GM19372 (cell line): ENCODE data around the gene SPINT1.
"Not testable (repeated sequence)": the region's sequence is repeated elsewhere in the genome, so short reads cannot be mapped to it uniquely, and the experiment has no call there.

Experiments used
- ATAC-seq: cut with Tn5 transposase; IDR thresholded peaks from one replicate; pipeline ENCODE4 v1.9.1; 2021; ENCODE audit warnings: mild to moderate bottlenecking, low read depth, moderate library complexity; ENCODE audit not compliant: unreplicated experiment

The SPINT1 gene

DNA sequence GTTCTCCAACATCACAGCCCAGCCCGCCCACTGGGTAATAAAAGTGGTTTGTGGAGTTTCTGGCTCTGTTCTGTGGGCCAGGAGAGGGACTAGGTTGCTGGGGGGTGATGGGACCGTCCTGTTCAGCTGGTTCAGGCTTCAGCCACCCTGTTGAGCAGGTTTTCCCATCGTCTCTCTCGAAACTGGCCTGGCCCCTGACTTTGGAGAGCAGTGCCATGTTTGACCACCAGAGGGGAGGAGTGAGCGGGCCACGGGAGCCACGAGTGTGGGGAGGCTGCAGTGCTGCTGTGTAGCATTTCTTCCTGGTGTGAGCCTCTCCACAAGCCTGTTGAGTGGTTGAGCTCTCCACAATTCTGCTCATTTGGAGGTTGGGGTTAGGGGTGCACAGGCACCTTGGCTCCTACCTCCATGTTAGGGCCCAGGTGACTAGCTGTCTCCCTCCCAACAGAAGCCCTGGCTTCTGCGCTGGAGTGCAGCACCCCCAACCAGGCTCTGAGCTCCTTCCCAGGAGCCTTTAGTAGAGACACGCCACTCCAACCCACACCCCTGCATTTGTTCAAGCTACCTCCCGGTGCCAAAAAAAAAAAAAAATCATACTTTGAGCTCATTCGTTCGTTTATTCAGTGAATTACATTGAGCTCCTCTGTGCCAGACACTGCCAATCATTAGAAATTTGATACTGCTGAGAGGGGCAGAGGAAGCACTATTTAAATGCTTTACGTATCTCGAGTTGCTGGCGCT is 13.9 kb downstream of the SPINT1 start:
- ATAC-seq: peak; percentile 68

DNA sequence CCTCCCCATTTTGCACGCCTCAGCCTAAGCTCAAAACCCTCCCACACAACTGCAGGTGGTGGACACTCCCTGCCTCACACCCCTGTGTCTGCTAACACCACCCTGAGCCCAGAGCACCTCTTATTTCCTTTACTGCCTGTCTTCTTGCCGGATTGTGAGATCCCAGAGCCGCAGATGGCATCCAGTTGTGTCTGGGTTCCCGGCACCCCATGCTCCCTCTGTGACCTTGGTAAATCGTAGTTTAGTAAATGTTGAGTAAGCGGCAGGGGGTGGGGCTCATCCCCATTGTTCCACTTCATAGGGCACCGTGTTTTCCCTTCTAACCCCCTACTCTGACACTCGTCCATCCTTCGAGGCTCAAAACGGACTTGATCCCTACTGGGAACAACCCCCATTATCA is 14.9 kb downstream of the SPINT1 start:
- ATAC-seq: no peak

GRCh38 chr15:40859206-40859851 is 15.5 kb downstream of the SPINT1 start:
- no peak for ATAC-seq

GRCh38 chr15:40861147-40861546 is 17.3 kb downstream of the SPINT1 start:
- not testable (repeated sequence) for ATAC-seq

DNA sequence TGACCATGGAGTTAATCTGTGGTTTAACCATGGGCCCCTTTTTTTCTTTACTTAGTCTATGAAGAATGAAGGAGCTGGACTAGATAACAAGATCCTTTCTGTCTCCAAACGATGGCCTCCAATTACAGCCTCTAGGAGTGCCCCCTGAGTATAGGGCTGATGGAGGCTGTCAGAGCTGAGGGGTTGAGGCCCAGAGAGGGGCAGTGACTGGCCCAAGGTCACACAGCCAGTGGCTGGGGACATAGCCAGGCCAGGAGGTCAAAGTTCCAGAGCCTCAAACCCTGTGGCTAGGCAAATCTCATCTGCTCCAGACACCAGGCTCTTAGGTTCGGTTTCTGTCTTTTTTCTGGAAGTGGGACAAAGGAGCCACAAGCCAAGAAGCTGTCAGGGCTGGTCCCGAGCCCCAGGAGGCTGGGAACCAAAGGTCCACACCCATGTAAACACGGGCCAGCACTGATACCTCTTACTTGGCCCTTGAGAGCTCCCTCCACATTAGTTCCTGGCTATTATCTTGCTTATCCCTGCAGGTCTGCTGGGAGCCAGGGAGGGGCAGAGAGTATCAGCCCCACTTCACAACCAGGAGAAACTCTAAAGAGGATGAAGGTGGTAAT is 19.9 kb downstream of the SPINT1 start:
- ATAC-seq: no peak

DNA sequence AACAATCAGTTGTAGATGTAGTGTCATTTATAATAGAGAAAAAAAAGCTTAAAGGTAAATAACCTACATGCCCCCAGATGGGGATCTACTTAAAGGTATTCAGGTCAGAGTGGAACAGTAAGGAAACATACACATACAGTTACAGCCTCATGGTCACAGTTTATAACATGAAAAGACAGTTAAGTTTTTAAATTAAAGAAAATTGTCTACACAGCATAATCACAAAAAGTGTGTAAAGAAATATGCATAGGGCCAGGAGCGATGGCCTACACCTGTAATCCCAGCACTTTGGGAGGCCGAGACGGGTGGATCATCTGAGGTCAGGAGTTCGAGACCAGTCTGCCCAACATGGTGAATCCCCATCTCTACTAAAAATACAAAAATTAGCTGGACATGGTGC is 23.4 kb downstream of the SPINT1 start:
- no peak for ATAC-seq

DNA sequence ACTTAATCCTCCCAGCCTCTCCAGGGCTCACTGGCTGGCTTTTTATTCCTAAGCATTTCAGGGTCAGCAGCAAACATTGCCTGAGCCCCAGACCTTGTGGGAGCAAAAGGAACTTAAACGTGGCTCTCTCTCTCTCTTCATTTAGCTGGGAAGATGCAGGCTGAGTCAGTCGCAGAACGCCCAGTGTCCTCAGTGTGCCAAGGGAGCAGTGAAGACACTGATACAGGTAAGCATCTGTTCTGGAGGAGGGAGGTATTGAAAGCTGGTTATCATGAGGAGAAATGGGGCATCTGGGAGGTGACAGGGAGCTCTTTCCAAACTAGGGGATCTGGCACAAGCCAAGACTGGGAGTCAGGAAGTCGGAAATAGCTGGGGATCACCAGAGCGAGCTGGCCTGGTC is 25.8 kb downstream of the SPINT1 start:
- no peak for ATAC-seq

GRCh38 chr15:40870716-40871115 is 26.9 kb downstream of the SPINT1 start:
- no peak for ATAC-seq

GRCh38 chr15:40871749-40872617 is 28.1 kb downstream of the SPINT1 start:
- ATAC-seq: no peak

GRCh38 chr15:40872791-40873693 is 29.2 kb downstream of the SPINT1 start:
- no peak for ATAC-seq

DNA sequence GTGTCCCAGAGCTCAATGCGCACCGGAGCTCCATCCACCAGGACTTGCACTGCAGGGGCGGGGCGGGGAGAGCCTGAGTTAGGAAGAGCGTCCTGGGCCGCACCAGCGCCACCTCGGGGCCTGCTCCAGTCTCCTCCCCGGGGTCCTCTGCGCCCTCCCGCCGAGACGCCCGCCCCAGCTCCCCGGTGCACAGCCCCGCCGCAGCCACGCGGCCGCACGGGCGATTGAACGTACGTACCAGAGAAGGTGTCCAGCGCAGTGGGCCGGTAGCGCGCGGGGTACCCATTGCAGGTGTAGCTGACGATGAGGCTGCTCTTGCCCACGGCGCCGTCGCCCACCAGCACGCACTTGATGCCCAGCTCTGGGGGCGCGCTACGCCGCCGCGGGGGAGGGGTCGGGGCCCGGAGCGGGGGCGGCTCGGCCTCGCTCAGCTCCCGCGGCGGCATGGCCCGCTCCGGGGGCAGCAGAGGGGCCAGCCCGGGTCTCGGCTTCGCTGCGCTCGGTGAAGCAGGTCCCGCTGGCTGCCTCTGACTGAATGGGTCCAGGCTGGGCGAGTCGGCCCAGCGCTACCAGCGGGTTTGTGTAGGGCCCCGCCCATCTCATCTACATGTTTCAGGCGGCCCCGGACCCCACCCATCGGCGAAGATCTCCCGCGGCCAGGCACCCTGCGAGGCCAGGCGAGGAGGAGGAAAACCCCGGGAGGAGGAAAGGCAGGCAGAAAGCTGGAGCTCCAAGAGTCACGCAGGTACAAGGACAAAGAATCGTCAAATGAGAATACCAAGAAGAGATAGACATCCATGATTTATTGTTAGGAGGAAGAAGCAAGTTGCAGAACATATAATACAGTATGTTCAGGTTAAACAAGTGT is 30.1 kb downstream of the SPINT1 start, which contains the start of gene RHOV:
RHOV (minus strand) TSS at position 541 of the 868 bp plus-strand sequence; CDS start at position 446, 95 bp downstream.
- peak; percentile 46 for ATAC-seq

GRCh38 chr15:40875991-40876730 is 32.3 kb downstream of the SPINT1 start:
- ATAC-seq: no peak

DNA sequence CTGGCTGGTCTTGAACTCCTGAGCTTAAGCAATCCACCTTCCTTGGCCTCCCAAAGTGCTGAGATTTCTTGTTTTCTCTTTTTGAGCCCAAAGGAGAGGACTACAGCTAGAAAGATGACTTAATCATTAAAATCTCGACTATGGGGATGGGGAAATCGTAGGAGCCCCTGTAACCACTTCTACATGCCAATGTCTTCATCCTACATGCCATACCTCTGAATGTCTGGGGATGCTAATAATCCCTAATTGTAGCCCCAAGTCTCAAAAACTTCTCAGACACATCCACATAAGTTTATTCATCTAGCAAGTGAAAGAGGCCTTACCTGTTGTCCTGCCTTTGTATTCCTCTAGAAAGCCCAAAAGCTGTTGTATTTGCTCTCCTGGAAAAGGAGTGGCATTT is 33.8 kb downstream of the SPINT1 start:
- ATAC-seq: no peak

DNA sequence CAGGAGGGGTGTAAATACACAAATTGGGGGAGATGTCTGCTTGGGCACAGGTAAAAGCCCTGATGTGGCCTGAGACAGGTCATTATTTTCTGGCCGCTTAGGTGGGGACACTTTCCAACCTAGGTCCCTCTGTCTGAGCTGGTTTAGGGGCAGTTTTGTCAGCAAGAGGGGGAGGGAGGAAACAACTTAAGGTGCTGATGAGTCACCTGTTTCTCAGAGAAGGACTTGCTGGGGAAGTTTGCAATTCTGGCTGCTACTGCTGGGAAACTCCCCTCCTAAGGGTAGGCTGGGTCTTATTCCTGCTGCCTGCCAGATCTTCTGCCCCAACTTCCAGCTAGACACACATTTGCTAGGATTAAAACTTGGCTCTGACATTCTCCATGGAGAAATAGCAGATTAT is 34.9 kb downstream of the SPINT1 start:
- ATAC-seq: no peak

DNA sequence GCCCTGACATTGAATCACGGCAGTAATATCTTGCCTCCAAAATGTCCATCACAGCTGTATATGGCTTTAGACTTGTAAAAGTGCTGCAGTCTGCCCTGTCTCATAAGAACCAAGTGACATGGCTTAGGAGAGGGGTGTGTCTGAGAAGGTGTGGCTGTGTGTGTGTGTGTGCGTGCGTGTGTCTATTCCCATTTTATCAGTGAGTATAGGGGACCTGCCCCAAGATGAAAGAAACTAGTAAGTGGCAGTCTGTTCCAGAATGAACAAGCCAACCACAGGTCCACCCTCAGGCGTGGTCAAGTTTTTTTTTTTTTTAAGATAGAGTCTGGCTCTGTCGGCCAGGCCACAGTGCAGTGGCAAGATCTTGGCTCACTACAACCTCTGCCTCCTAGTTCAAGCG is 35.8 kb downstream of the SPINT1 start:
- no peak for ATAC-seq

DNA sequence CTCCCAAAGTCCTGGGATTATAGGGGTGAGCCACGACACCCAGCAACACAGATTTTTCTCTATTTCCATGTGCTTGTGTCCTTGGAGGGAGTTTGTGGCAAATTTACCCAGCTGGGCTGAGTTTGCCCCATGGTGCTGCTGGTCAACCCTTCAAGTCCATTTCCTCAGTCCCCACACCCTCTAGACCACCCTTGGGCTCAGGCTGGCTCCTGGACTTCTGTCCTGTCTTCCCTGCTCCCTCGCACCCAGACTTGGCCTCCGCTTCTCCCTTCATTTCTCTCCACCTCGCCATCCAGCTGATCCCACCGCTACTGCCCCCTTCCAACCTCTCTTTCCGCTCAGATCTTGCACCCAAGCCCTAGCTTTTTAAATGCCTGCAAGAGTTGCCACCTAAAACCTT is 37.5 kb downstream of the SPINT1 start:
- ATAC-seq: no peak

GRCh38 chr15:40886586-40886985 is 42.7 kb downstream of the SPINT1 start:
- ATAC-seq: no peak

GRCh38 chr15:40889112-40889511 is 45.3 kb downstream of the SPINT1 start:
- ATAC-seq: no peak
